Left cardiac atrium (tissue), 4 donors: ENCODE data around the gene CUEDC1. TPM values are rescaled to one million over a fixed set of nuclear protein-coding genes. Genes with fewer than 3 reads are reported as not detected.

Source experiments
- ATAC-seq, 2 donors: fragments of 200-7000 bp; cut with Tn5 transposase; one replicate each; pipeline ENCODE4 v1.9.1; 2020; ENCODE audit warnings: mild to moderate bottlenecking in 2 of 2, moderate library complexity in 2 of 2
- DNase-seq: peaks from one replicate; pipeline ENCODE4 v3.0.0-alpha.2; 2020
- intact Hi-C, 2 donors: fragments of 100-400 bp; cut with DNase I; formaldehyde crosslinking; loops; one replicate each; pipeline versions ENCODE4 v1.14.1 to v1.15.1; 2022 to 2023
- total RNA-seq, 2 donors: library from RNA; stranded (reverse); fragmentation: NEBNext Ultra II Directional; extraction: Animal tissue kit (Norgen Biotek cat#: 25700); gene quantifications; one replicate each; pipeline ENCODE4 v1.2.1, GENCODE V29; 2021
- donor health status: DM: no; HTN: yes; CAD: no.
- donor health status: DM: no; HTN: yes; CAD: no; lungs with severe emphysema.
- donor health status: DM: yes; HTN: yes; CAD: no.
- donor health status: Dilated cardiomyopathy.

Gene CUEDC1
- total RNA-seq, 2 donors from 2014 or later, result 38.3 to 45.5 TPM

GRCh38 chr17:57873261-57874057 lies 81.8 kb downstream of the CUEDC1 start:
- no peak for ATAC-seq
- no peak for DNase-seq
- intact Hi-C loops, result no loop called here

GRCh38 chr17:57872536-57872935 lies 82.7 kb downstream of the CUEDC1 start:
- ATAC-seq (no peak), DNase-seq (no peak)
- intact Hi-C loops, result no loop called here

- ATAC-seq, result no peak
- intact Hi-C loops, result no loop called here
- no peak for DNase-seq
Measured at GRCh38 chr17:57871863-57872262, 83.3 kb downstream of the CUEDC1 start.

- ATAC-seq (no peak), DNase-seq (no peak)
- intact Hi-C loops, result no loop called here
Measured at GRCh38 chr17:57871155-57871554, 84.1 kb downstream of the CUEDC1 start.

- ATAC-seq (no peak), DNase-seq (no peak)
- intact Hi-C loops, result no loop called here
Measured at GRCh38 chr17:57870283-57870635, 85.0 kb downstream of the CUEDC1 start.

- intact Hi-C loops, result no loop called here
- no peak for ATAC-seq
- no peak for DNase-seq
Measured at GRCh38 chr17:57869617-57870282, 85.5 kb downstream of the CUEDC1 start.

GRCh38 chr17:57868910-57869616 lies 86.1 kb downstream of the CUEDC1 start:
- intact Hi-C loops, result no loop called here
- DNase-seq (no peak), ATAC-seq (no peak)

- intact Hi-C loops, result no loop called here
- ATAC-seq (peak; percentile 77 to 86), DNase-seq (peak; percentile 86)
Measured at GRCh38 chr17:57868007-57868909, 87.0 kb downstream of the CUEDC1 start.

- intact Hi-C loops, result no loop called here
- ATAC-seq, result no peak
- no peak for DNase-seq
Measured at GRCh38 chr17:57867126-57867525, 88.1 kb downstream of the CUEDC1 start.

- ATAC-seq (no peak), DNase-seq (no peak)
- intact Hi-C loops, result no loop called here
Measured at GRCh38 chr17:57866723-57867122, 88.5 kb downstream of the CUEDC1 start.

GRCh38 chr17:57866319-57866718 lies 88.9 kb downstream of the CUEDC1 start:
- DNase-seq (no peak), ATAC-seq (no peak)
- intact Hi-C loops, result no loop called here

GRCh38 chr17:57864273-57864672 lies 90.9 kb downstream of the CUEDC1 start:
- intact Hi-C loops, result no loop called here
- DNase-seq (no peak), ATAC-seq (no peak)

- no peak for ATAC-seq
- intact Hi-C loops, result no loop called here
- no peak for DNase-seq
Measured at GRCh38 chr17:57862694-57863667, 92.2 kb downstream of the CUEDC1 start.

- intact Hi-C loops, result no loop called here
- peak; percentile 86 to 87 for ATAC-seq
- DNase-seq, result peak; percentile 86
Measured at GRCh38 chr17:57861790-57862693, 93.2 kb downstream of the CUEDC1 start.

GRCh38 chr17:57861000-57861789 lies 94.0 kb downstream of the CUEDC1 start:
- DNase-seq (peak; percentile 71), ATAC-seq (peak; percentile 40 to 64)
- intact Hi-C loops, result no loop called here

GRCh38 chr17:57860414-57860999 lies 94.7 kb downstream of the CUEDC1 start:
- intact Hi-C loops, result no loop called here
- DNase-seq, result no peak
- no peak for ATAC-seq
